OCI-LY7 (cell line): ENCODE data around the gene ERC1. TPM values are rescaled to one million over a fixed set of nuclear protein-coding genes. Genes with fewer than 3 reads are reported as not detected.
"Not testable (repeated sequence)": the region's sequence is repeated elsewhere in the genome, so short reads cannot be mapped to it uniquely, and the experiment has no call there.

Experiments
- BruUV-seq: library from RNA; stranded (reverse); fragments of 400-500 nt; replicated peaks from 2 replicates; lab custom pipeline; 2021; lab: Mats Ljungman, UMichigan
- CTCF ChIA-PET: fragments of 300-600 bp; sonication (Branson Sonifier 250); formaldehyde crosslinking; loops from one replicate; lab custom pipeline; 2022; ENCODE audit warnings: antibody characterized with exemption; ENCODE audit not compliant: unreplicated experiment; lab: Charles Lee
- POLR2A ChIA-PET: fragments of 300-600 bp; sonication (Branson Sonifier 250); formaldehyde crosslinking; loops from one replicate; lab custom pipeline; 2022; ENCODE audit warnings: antibody characterized with exemption; lab: Charles Lee
- DNase-seq: peaks from one replicate; pipeline ENCODE4 v3.0.0-alpha.2; 2015; ENCODE audit warnings: low spot score
- H2AFZ ChIP-seq: fragments of 200-600 bp; sonication (generic), shearing (Covaris generic); 2 replicates; pipeline ENCODE4 v1.6.1; 2014; ENCODE audit warnings: mild to moderate bottlenecking, antibody characterized with exemption, low read length, moderate library complexity
- H3K27ac ChIP-seq: fragments of 200-600 bp; sonication (generic); 2 replicates; pipeline ENCODE4 v1.5.1; 2014; ENCODE audit warnings: mixed run types, low read depth, mild to moderate bottlenecking, moderate library complexity, low read length, inconsistent platforms; ENCODE audit not compliant: poor library complexity, severe bottlenecking
- H3K36me3 ChIP-seq: fragments of 200-600 bp; sonication (generic); 2 replicates; pipeline ENCODE4 v1.6.1; 2014; ENCODE audit warnings: mild to moderate bottlenecking, antibody characterized with exemption, low read length, moderate library complexity, mixed read lengths; ENCODE audit not compliant: insufficient read depth
- H3K4me1 ChIP-seq: fragments of 200-600 bp; sonication (generic); 2 replicates; pipeline ENCODE4 v1.5.1; 2014; ENCODE audit warnings: mild to moderate bottlenecking, low read length; ENCODE audit not compliant: insufficient read depth, poor library complexity, severe bottlenecking
- H3K4me2 ChIP-seq: fragments of 200-600 bp; sonication (generic); 2 replicates; pipeline ENCODE4 v1.6.1; 2014; ENCODE audit warnings: mild to moderate bottlenecking, low read length
- H3K4me3 ChIP-seq: fragments of 200-600 bp; sonication (generic); 2 replicates; pipeline ENCODE4 v1.5.1; 2014; ENCODE audit warnings: mild to moderate bottlenecking, low read depth, low read length; ENCODE audit not compliant: poor library complexity, severe bottlenecking
- H3K79me2 ChIP-seq: fragments of 200-600 bp; sonication (generic); 2 replicates; pipeline ENCODE4 v1.6.1; 2016; ENCODE audit warnings: low read depth, mild to moderate bottlenecking, low read length, moderate library complexity, mixed read lengths; ENCODE audit not compliant: insufficient read depth
- H3K9me2 ChIP-seq: fragments of 200-600 bp; sonication (generic); 2 replicates; pipeline ENCODE4 v1.6.1; 2016; ENCODE audit warnings: mild to moderate bottlenecking, low read length, mixed read lengths; ENCODE audit not compliant: insufficient read depth
- H3K9me3 ChIP-seq: fragments of 200-600 bp; sonication (generic); 2 replicates; pipeline ENCODE4 v1.6.1; 2014; ENCODE audit warnings: mild to moderate bottlenecking, mixed run types, low read length, mixed read lengths
- H4K20me1 ChIP-seq: fragments of 200-600 bp; sonication (generic); 2 replicates; pipeline ENCODE4 v1.6.1; 2014; ENCODE audit warnings: mild to moderate bottlenecking, antibody characterized with exemption, low read length, moderate library complexity, mixed read lengths; ENCODE audit not compliant: insufficient read depth
- EZH2phosphoT487 ChIP-seq: fragments of 200-600 bp; sonication (generic); IDR thresholded peaks from 2 replicates; pipeline ENCODE4 v1.6.1; 2018; ENCODE audit warnings: low read depth, borderline replicate concordance, mild to moderate bottlenecking, mixed run types, antibody characterized with exemption, low read length, moderate library complexity, mixed read lengths
- intact Hi-C: fragments of 100-400 bp; cut with micrococcal nuclease; formaldehyde crosslinking; loops from one replicate; pipeline ENCODE4 v1.10.0; 2022; ENCODE audit not compliant: unreplicated experiment
- total RNA-seq, 2 experiments: library from RNA; depleted of rRNA in 1 of 2; stranded (reverse); fragments of >200 nt in 1 of 2; shearing (Covaris generic) in 1 of 2; gene quantifications; 2 replicates each; pipeline ENCODE4 v1.2.3, GENCODE V29; 2014 to 2022
- TF ChIP-seq, protein P1 (sequence below): fragments of 200-600 bp; sonication (generic); conservative IDR thresholded peaks from 2 replicates; pipeline ENCODE4 v1.5.1; 2014; ENCODE audit warnings: mild to moderate bottlenecking, antibody characterized with exemption, low read length, moderate library complexity, mixed read lengths

Gene ERC1
- total RNA-seq, 2 experiments from 2014 or later: 26.9 to 86.9 TPM

DNA sequence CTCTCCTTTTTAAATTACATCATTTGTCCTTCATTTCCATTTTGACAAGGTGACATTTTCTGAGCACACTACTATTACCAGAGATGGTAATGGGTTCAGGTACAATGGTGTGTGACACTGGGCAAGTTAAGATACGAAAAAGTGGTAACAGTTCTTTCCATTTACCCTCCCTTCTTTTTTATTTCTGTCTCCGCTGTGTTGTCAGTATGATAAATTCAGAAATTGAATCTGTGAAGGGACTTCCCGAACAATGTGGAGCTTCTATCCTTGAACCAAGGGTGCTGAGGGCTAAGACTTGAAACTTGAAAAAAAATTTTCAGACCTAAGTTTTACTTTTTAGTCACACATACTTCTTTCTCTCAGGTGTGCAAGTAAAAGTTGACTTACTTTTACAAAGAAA lies 103.7 kb downstream of the ERC1 start:
- no peak for TF ChIP-seq EZH2phosphoT487
- TF ChIP-seq, protein P1, sequence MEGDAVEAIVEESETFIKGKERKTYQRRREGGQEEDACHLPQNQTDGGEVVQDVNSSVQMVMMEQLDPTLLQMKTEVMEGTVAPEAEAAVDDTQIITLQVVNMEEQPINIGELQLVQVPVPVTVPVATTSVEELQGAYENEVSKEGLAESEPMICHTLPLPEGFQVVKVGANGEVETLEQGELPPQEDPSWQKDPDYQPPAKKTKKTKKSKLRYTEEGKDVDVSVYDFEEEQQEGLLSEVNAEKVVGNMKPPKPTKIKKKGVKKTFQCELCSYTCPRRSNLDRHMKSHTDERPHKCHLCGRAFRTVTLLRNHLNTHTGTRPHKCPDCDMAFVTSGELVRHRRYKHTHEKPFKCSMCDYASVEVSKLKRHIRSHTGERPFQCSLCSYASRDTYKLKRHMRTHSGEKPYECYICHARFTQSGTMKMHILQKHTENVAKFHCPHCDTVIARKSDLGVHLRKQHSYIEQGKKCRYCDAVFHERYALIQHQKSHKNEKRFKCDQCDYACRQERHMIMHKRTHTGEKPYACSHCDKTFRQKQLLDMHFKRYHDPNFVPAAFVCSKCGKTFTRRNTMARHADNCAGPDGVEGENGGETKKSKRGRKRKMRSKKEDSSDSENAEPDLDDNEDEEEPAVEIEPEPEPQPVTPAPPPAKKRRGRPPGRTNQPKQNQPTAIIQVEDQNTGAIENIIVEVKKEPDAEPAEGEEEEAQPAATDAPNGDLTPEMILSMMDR: no peak
- H4K20me1 ChIP-seq: peaks cover 4% of the 10 kb centered on the region; the same call in 1 of the 2 replicates
- no peaks in the 10 kb centered on the region for H3K9me3 ChIP-seq
- ChIA-PET CTCF (interaction anchor here (0.6 kb wide), 1 partner anchor 539 kb away, joined by 4 read pairs; no protein-coding TSS in a partner anchor), POLR2A (interaction anchor here (0.9 to 1.0 kb wide), 2 partner anchors 14 to 146 kb away, joined by 3 to 6 read pairs; partner anchors contain the start of gene RAD52)
- H3K27ac ChIP-seq: no peak overlapping the region
- intact Hi-C loops: loop anchor here (5.0 to 10.0 kb wide), 3 partner anchors 142 to 520 kb away; no protein-coding TSS in a partner anchor
- no peaks in the 10 kb centered on the region for H3K4me1 ChIP-seq
- no peak overlapping the region for H2AFZ ChIP-seq
- H3K9me2 ChIP-seq: no peaks in the 10 kb centered on the region
- DNase-seq: no peak
- BruUV-seq: no TSS peak
- no peak overlapping the region for H3K4me3 ChIP-seq
- no peaks in the 10 kb centered on the region for H3K36me3 ChIP-seq
- no peak overlapping the region for H3K4me2 ChIP-seq
- H3K79me2 ChIP-seq: peaks cover 30% of the 10 kb centered on the region; the same call in 1 of the 2 replicates

DNA sequence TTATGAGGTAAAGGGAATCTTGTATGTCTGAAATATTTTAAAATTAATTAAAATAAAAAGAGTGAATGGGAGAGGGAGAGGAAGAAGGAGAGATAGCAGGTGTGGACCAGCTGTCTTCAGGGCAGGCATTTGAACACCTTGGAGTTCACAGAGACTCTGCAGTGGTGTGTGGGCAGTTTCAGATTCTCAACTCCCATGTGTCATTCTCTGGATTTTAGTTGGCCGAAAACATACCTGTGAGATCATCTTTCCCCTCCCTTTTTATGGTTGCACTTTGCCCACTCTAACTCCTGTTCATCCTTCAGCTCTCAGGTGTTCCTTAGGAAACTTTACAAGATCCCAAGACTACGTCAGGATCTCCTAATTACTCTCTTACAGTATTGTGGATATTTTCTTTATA lies 108.1 kb downstream of the ERC1 start:
- Histone ChIP-seq H3K9me2 (no peaks in the 10 kb centered on the region), H3K4me3 (no peak overlapping the region), H3K4me1 (peaks cover 7% of the 10 kb centered on the region), H3K9me3 (no peaks in the 10 kb centered on the region), H3K27ac (no peak overlapping the region), H3K79me2 (peaks cover 25% of the 10 kb centered on the region; the same call in 1 of the 2 replicates), H2AFZ (no peak overlapping the region), H4K20me1 (no peaks in the 10 kb centered on the region), H3K4me2 (no peak overlapping the region), H3K36me3 (no peaks in the 10 kb centered on the region)
- no peak for DNase-seq
- TF ChIP-seq EZH2phosphoT487: no peak
- TF ChIP-seq, protein P1: no peak
- BruUV-seq: no TSS peak
- intact Hi-C loops: loop anchor here (10.0 kb wide), 1 partner anchor 524 kb away; no protein-coding TSS in a partner anchor
- CTCF ChIA-PET: no interaction called here
- POLR2A ChIA-PET: no interaction called here

DNA sequence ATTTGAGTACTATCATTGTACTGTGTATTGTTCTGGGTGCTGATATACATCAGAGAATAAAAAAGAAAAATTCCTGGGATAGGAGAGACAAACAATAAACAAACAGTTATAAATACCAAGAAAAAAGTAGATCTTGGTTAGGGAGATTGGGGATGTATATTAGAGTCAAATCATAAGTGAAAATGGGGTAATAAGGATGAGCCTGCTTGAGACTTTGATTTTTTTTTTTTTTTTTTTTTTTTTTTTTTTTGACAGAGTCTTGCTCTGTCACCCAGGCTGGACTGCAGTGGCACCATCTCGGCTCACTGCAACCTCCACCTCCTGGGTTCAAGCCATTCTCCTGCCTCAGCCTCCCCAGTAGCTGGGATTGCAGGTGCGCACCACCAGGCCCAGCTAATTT lies 108.6 kb downstream of the ERC1 start:
- CTCF ChIA-PET, H3K36me3 ChIP-seq, H3K4me2 ChIP-seq, H3K9me3 ChIP-seq, H2AFZ ChIP-seq, H3K9me2 ChIP-seq, H3K4me1 ChIP-seq, DNase-seq, H3K27ac ChIP-seq, BruUV-seq, H4K20me1 ChIP-seq, POLR2A ChIA-PET, H3K4me3 ChIP-seq: not testable (repeated sequence)
- intact Hi-C loops: loop anchor here (10.0 kb wide), 1 partner anchor 525 kb away; no protein-coding TSS in a partner anchor
- H3K79me2 ChIP-seq: peaks cover 25% of the 10 kb centered on the region; the same call in 1 of the 2 replicates
